ENCODE measurements around the gene DYRK4. TPM values are rescaled to one million over a fixed set of nuclear protein-coding genes. Genes with fewer than 3 reads are reported as not detected.

The DYRK4 gene
- total RNA-seq, 4 donors from 2014 or later = 20.1 to 28.9 (median 21.1) TPM

DNA sequence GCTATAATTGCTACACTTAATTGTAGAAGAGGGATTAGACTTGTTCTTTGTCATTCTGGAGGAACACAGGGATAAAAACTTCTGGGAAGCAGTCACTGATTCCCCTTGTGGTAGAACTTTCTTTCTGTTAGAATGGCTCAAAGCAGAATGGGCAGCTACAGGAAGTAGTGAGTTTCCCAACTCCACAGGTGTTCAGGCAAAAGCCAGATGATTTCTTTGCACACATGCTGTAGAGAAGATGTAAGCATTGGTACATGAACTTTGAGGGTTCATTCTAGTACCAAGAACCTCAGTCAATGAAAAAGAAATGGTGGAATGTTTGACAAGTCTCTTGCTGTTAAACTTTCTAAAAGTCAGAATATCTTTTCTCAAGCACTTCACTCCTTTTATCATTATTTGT is 91.2 kb downstream of the DYRK4 start:
- Histone ChIP-seq H3K9me3 (no peaks in the 10 kb centered on the region), H3K4me1 (peaks cover 37 to 41% of the 10 kb centered on the region in 2 donors), H3K27me3 (no peaks in the 10 kb centered on the region), H3K36me3 (peaks cover 2 to 39% of the 10 kb centered on the region in 2 donors), H3K27ac (no peak overlapping the region), H3K4me3 (no peak overlapping the region)
- in situ Hi-C loops (cut with MboI; ENCODE audit: low sequenced_read_pairs in 4 of 4) (no loop called here), intact Hi-C loops (cut with DNase I; ENCODE audit: low total_unique reads) (no loop called here)
- no peak for ATAC-seq
- DNase-seq = no peak
- no peak for TF ChIP-seq POLR2A (IDR thresholded peaks at IDR 0.05)
- TF ChIP-seq, protein P1, sequence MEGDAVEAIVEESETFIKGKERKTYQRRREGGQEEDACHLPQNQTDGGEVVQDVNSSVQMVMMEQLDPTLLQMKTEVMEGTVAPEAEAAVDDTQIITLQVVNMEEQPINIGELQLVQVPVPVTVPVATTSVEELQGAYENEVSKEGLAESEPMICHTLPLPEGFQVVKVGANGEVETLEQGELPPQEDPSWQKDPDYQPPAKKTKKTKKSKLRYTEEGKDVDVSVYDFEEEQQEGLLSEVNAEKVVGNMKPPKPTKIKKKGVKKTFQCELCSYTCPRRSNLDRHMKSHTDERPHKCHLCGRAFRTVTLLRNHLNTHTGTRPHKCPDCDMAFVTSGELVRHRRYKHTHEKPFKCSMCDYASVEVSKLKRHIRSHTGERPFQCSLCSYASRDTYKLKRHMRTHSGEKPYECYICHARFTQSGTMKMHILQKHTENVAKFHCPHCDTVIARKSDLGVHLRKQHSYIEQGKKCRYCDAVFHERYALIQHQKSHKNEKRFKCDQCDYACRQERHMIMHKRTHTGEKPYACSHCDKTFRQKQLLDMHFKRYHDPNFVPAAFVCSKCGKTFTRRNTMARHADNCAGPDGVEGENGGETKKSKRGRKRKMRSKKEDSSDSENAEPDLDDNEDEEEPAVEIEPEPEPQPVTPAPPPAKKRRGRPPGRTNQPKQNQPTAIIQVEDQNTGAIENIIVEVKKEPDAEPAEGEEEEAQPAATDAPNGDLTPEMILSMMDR (IDR thresholded peaks at IDR 0.05 in 4 of 5, conservative IDR thresholded peaks at IDR 0.05 in 1 of 5) = no peak

DNA sequence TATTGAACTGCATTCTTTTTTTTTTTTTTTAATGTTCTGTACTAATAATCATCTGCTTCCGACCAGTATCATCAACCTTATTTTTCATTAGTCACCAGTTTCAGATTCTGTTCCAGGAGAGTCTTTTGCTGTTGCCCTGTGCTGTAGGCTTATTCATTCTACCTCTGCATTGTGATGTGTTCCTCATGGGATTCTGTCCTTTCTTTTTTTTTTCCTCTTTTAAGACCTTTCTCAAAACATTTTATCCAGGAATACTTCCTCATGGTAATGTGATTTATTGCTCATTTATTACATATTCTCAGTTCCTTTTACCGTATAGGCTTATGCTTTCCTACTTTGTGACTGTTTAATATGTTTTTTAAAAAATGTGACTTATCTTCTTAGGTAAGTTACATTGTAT is 91.7 kb downstream of the DYRK4 start:
- no peak for TF ChIP-seq POLR2A (IDR thresholded peaks at IDR 0.05)
- TF ChIP-seq, protein P1 (IDR thresholded peaks at IDR 0.05 in 4 of 5, conservative IDR thresholded peaks at IDR 0.05 in 1 of 5) = no peak
- no peak overlapping the region for H3K4me3 ChIP-seq
- peaks cover 34 to 40% of the 10 kb centered on the region in 2 donors for H3K4me1 ChIP-seq
- no peak for DNase-seq
- intact Hi-C loops (cut with DNase I; ENCODE audit: low total_unique reads) (no loop called here), in situ Hi-C loops (cut with MboI; ENCODE audit: low sequenced_read_pairs in 4 of 4) (no loop called here)
- H3K27ac ChIP-seq = no peak overlapping the region
- peaks cover 2 to 44% of the 10 kb centered on the region in 2 donors for H3K36me3 ChIP-seq
- no peaks in the 10 kb centered on the region for H3K9me3 ChIP-seq
- no peaks in the 10 kb centered on the region for H3K27me3 ChIP-seq
- ATAC-seq = no peak

Other genes with a start within 250 kb of the DYRK4 start
- 1 to 10 TPM; 4.4 to 8.3 (median 6.7) TPM for gene TIGAR, start 241.0 kb upstream of the DYRK4 start, total RNA-seq
- gene FGF23, start 182.5 kb upstream of the DYRK4 start, total RNA-seq = not detected
- 1 to 10 TPM in 2 of 4 donors, under 1 TPM in 1, not detected in 1; 0.73 to 5.9 (median 2.2) TPM for gene FGF6, start 116.4 kb upstream of the DYRK4 start, total RNA-seq
- gene RAD51AP1, start 23.3 kb upstream of the DYRK4 start, total RNA-seq = 1 to 10 TPM in 2 of 4 donors, under 1 TPM in 1, not detected in 1; 0.65 to 1.7 (median 1.7) TPM
- gene AKAP3, start 86.8 kb downstream of the DYRK4 start, total RNA-seq = 1 to 10 TPM in 1 of 4 donors, under 1 TPM in 3; 0.27 to 1.7 (median 0.71) TPM
- gene NDUFA9, start 86.9 kb downstream of the DYRK4 start, total RNA-seq = 100 to 1,000 TPM in 1 of 4 donors, 10 to 100 TPM in 3; 57.9 to 113 (median 69.5) TPM
- gene GALNT8, start 158.2 kb downstream of the DYRK4 start, total RNA-seq = under 1 TPM in 2 of 4 donors, not detected in 2; 0.07 to 0.26 TPM

Data from gastrocnemius medialis (tissue), 4 donors.